ENCODE results near the gene RAD51B.

Gene RAD51B

DNA sequence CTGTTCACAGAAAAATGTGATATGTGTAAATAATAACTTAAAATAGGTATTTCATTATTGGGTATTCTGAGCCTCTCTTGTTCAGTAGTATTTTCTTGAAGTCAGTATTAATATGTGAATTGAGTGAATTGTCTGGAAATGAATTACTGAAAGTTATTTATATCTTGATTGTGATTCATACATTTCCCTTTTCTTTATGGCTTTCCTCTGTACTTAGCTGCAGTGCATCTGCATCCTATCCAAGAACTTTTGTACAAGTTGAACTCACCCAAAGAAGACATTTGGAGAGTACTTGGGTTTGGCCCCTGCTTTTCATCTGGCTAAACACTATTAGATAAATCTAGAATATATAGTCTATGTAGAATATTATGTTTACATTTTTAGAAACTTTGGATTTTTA lies 326.0 kb downstream of the RAD51B start:
- Histone ChIP-seq H3K9ac (ENCODE audit: low read depth in 1 of 2, low read length in 2 of 2) (no peak overlapping the region), H3K9me3 (ENCODE audit: control insufficient read depth in 1 of 2, low read length in 2 of 2) (peaks cover 4 to 12% of the 10 kb centered on the region in 2 donors), H3K27ac (ENCODE audit: low read depth, low read length) (no peak overlapping the region), H3K4me3 (ENCODE audit: low read depth in 1 of 2, low read length in 2 of 2) (no peak overlapping the region), H3K4me1 (ENCODE audit: control insufficient read depth in 1 of 2, insufficient read depth in 2 of 2, low read length in 2 of 2) (peaks cover 28 to 45% of the 10 kb centered on the region in 2 donors), H3K36me3 (ENCODE audit: control insufficient read depth in 1 of 2, insufficient read depth in 2 of 2, low read length in 2 of 2) (peaks cover 0 to 3% of the 10 kb centered on the region in 2 donors), H3K27me3 (ENCODE audit: control insufficient read depth in 1 of 2, insufficient read depth in 2 of 2, low read length in 2 of 2) (no peaks in the 10 kb centered on the region)

GRCh38 chr14:68146818-68147217 lies 327.2 kb downstream of the RAD51B start:
- H3K4me3 ChIP-seq (ENCODE audit: low read depth in 1 of 2, low read length in 2 of 2) = no peak overlapping the region
- peaks cover 0 to 3% of the 10 kb centered on the region in 2 donors for H3K36me3 ChIP-seq (ENCODE audit: control insufficient read depth in 1 of 2, insufficient read depth in 2 of 2, low read length in 2 of 2)
- no peak overlapping the region for H3K9ac ChIP-seq (ENCODE audit: low read depth in 1 of 2, low read length in 2 of 2)
- no peak overlapping the region for H3K27ac ChIP-seq (ENCODE audit: low read depth, low read length)
- no peaks in the 10 kb centered on the region for H3K27me3 ChIP-seq (ENCODE audit: control insufficient read depth in 1 of 2, insufficient read depth in 2 of 2, low read length in 2 of 2)
- peaks cover 21 to 40% of the 10 kb centered on the region in 2 donors for H3K4me1 ChIP-seq (ENCODE audit: control insufficient read depth in 1 of 2, insufficient read depth in 2 of 2, low read length in 2 of 2)
- H3K9me3 ChIP-seq (ENCODE audit: control insufficient read depth in 1 of 2, low read length in 2 of 2) = peaks cover 4 to 12% of the 10 kb centered on the region in 2 donors

DNA sequence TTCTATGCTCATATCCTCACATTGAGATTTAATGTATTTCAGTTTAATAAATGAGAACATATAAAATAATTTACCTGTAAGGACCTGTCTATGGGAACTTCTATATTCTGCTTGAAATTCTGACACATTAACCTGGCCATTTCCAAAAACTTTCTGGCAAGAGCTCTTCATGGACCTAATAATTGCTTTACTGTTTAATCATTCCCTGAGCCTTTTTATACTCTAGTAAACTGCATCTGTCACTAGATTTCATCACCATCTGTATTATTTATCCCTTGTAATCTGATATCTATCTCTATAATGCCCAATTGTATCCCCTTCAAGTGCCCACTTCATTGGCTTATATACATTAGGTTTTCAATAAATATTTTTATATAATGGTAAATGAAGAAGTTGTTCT lies 327.7 kb downstream of the RAD51B start:
- Histone ChIP-seq H3K36me3 (ENCODE audit: control insufficient read depth in 1 of 2, insufficient read depth in 2 of 2, low read length in 2 of 2) (peaks cover 0 to 3% of the 10 kb centered on the region in 2 donors), H3K9me3 (ENCODE audit: control insufficient read depth in 1 of 2, low read length in 2 of 2) (peaks cover 4 to 12% of the 10 kb centered on the region in 2 donors), H3K27ac (ENCODE audit: low read depth, low read length) (no peak overlapping the region)

GRCh38 chr14:68148276-68148675 lies 328.7 kb downstream of the RAD51B start:
- Histone ChIP-seq H3K9me3 (ENCODE audit: control insufficient read depth in 1 of 2, low read length in 2 of 2) (peaks cover 7 to 12% of the 10 kb centered on the region in 2 donors), H3K4me1 (ENCODE audit: control insufficient read depth in 1 of 2, insufficient read depth in 2 of 2, low read length in 2 of 2) (peaks cover 16 to 33% of the 10 kb centered on the region in 2 donors), H3K36me3 (ENCODE audit: control insufficient read depth in 1 of 2, insufficient read depth in 2 of 2, low read length in 2 of 2) (peaks cover 0 to 3% of the 10 kb centered on the region in 2 donors), H3K27ac (ENCODE audit: low read depth, low read length) (no peak overlapping the region), H3K27me3 (ENCODE audit: control insufficient read depth in 1 of 2, insufficient read depth in 2 of 2, low read length in 2 of 2) (no peaks in the 10 kb centered on the region), H3K4me3 (ENCODE audit: low read depth in 1 of 2, low read length in 2 of 2) (no peak overlapping the region), H3K9ac (ENCODE audit: low read depth in 1 of 2, low read length in 2 of 2) (no peak overlapping the region)

More for the DNA sequence above, 327.7 kb downstream of the RAD51B start:
- Histone ChIP-seq H3K4me1 (ENCODE audit: control insufficient read depth in 1 of 2, insufficient read depth in 2 of 2, low read length in 2 of 2) (peaks cover 21 to 40% of the 10 kb centered on the region in 2 donors), H3K27me3 (ENCODE audit: control insufficient read depth in 1 of 2, insufficient read depth in 2 of 2, low read length in 2 of 2) (no peaks in the 10 kb centered on the region), H3K4me3 (ENCODE audit: low read depth in 1 of 2, low read length in 2 of 2) (no peak overlapping the region), H3K9ac (ENCODE audit: low read depth in 1 of 2, low read length in 2 of 2) (no peak overlapping the region)

GRCh38 chr14:68148763-68149162 lies 329.2 kb downstream of the RAD51B start:
- H3K9me3 ChIP-seq (ENCODE audit: control insufficient read depth in 1 of 2, low read length in 2 of 2) = peaks cover 7 to 12% of the 10 kb centered on the region in 2 donors
- H3K27ac ChIP-seq (ENCODE audit: low read depth, low read length) = no peak overlapping the region
- peaks cover 0 to 3% of the 10 kb centered on the region in 2 donors for H3K36me3 ChIP-seq (ENCODE audit: control insufficient read depth in 1 of 2, insufficient read depth in 2 of 2, low read length in 2 of 2)
- no peak overlapping the region for H3K4me3 ChIP-seq (ENCODE audit: low read depth in 1 of 2, low read length in 2 of 2)
- peaks cover 11 to 28% of the 10 kb centered on the region in 2 donors for H3K4me1 ChIP-seq (ENCODE audit: control insufficient read depth in 1 of 2, insufficient read depth in 2 of 2, low read length in 2 of 2)
- no peaks in the 10 kb centered on the region for H3K27me3 ChIP-seq (ENCODE audit: control insufficient read depth in 1 of 2, insufficient read depth in 2 of 2, low read length in 2 of 2)
- no peak overlapping the region for H3K9ac ChIP-seq (ENCODE audit: low read depth in 1 of 2, low read length in 2 of 2)

DNA sequence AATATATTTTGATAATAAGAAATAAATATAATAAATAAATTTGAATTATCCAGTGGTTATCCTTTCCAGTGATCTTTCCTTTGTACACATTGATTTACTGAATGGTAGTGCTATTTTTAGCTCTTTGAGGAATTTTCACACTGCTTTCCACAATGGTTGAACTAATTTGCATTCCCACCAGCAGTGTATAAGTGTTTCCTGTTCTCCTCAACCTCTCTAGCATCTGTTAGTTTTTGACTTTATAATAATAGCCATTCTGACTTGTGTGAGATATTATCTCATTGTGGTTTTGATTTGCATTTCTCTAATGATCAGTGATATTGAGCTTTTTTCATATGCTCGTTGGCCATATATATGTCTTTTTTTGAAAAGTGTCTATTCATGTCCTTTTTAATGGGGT lies 333.7 kb downstream of the RAD51B start:
- Histone ChIP-seq H3K4me1 (ENCODE audit: control insufficient read depth in 1 of 2, insufficient read depth in 2 of 2, low read length in 2 of 2) (no peaks in the 10 kb centered on the region), H3K9ac (ENCODE audit: low read depth in 1 of 2, low read length in 2 of 2) (no peak overlapping the region), H3K27ac (ENCODE audit: low read depth, low read length) (no peak overlapping the region), H3K4me3 (ENCODE audit: low read depth in 1 of 2, low read length in 2 of 2) (no peak overlapping the region), H3K36me3 (ENCODE audit: control insufficient read depth in 1 of 2, insufficient read depth in 2 of 2, low read length in 2 of 2) (peaks cover 0 to 3% of the 10 kb centered on the region in 2 donors), H3K9me3 (ENCODE audit: control insufficient read depth in 1 of 2, low read length in 2 of 2) (peaks cover 6 to 7% of the 10 kb centered on the region in 2 donors), H3K27me3 (ENCODE audit: control insufficient read depth in 1 of 2, insufficient read depth in 2 of 2, low read length in 2 of 2) (no peaks in the 10 kb centered on the region)

GRCh38 chr14:68154275-68154674 lies 334.7 kb downstream of the RAD51B start:
- no peak overlapping the region for H3K4me3 ChIP-seq (ENCODE audit: low read depth in 1 of 2, low read length in 2 of 2)
- no peaks in the 10 kb centered on the region for H3K27me3 ChIP-seq (ENCODE audit: control insufficient read depth in 1 of 2, insufficient read depth in 2 of 2, low read length in 2 of 2)
- H3K4me1 ChIP-seq (ENCODE audit: control insufficient read depth in 1 of 2, insufficient read depth in 2 of 2, low read length in 2 of 2) = no peaks in the 10 kb centered on the region
- H3K27ac ChIP-seq (ENCODE audit: low read depth, low read length) = no peak overlapping the region
- H3K36me3 ChIP-seq (ENCODE audit: control insufficient read depth in 1 of 2, insufficient read depth in 2 of 2, low read length in 2 of 2) = no peaks in the 10 kb centered on the region
- no peak overlapping the region for H3K9ac ChIP-seq (ENCODE audit: low read depth in 1 of 2, low read length in 2 of 2)
- peaks cover 0 to 3% of the 10 kb centered on the region in 2 donors for H3K9me3 ChIP-seq (ENCODE audit: control insufficient read depth in 1 of 2, low read length in 2 of 2)

GRCh38 chr14:68157971-68158371 lies 338.4 kb downstream of the RAD51B start:
- Histone ChIP-seq H3K4me1 (ENCODE audit: control insufficient read depth in 1 of 2, insufficient read depth in 2 of 2, low read length in 2 of 2) (peaks cover 2% of the 10 kb centered on the region in 2 donors), H3K27me3 (ENCODE audit: control insufficient read depth in 1 of 2, insufficient read depth in 2 of 2, low read length in 2 of 2) (no peaks in the 10 kb centered on the region), H3K4me3 (ENCODE audit: low read depth in 1 of 2, low read length in 2 of 2) (no peak overlapping the region), H3K9ac (ENCODE audit: low read depth in 1 of 2, low read length in 2 of 2) (no peak overlapping the region), H3K36me3 (ENCODE audit: control insufficient read depth in 1 of 2, insufficient read depth in 2 of 2, low read length in 2 of 2) (no peaks in the 10 kb centered on the region), H3K27ac (ENCODE audit: low read depth, low read length) (no peak overlapping the region), H3K9me3 (ENCODE audit: control insufficient read depth in 1 of 2, low read length in 2 of 2) (peaks cover 0 to under 1% of the 10 kb centered on the region in 2 donors)

- Histone ChIP-seq H3K4me3 (ENCODE audit: low read depth in 1 of 2, low read length in 2 of 2) (no peak overlapping the region), H3K9me3 (ENCODE audit: control insufficient read depth in 1 of 2, low read length in 2 of 2) (no peaks in the 10 kb centered on the region), H3K27me3 (ENCODE audit: control insufficient read depth in 1 of 2, insufficient read depth in 2 of 2, low read length in 2 of 2) (no peaks in the 10 kb centered on the region), H3K36me3 (ENCODE audit: control insufficient read depth in 1 of 2, insufficient read depth in 2 of 2, low read length in 2 of 2) (no peaks in the 10 kb centered on the region), H3K27ac (ENCODE audit: low read depth, low read length) (no peak overlapping the region), H3K9ac (ENCODE audit: low read depth in 1 of 2, low read length in 2 of 2) (no peak overlapping the region), H3K4me1 (ENCODE audit: control insufficient read depth in 1 of 2, insufficient read depth in 2 of 2, low read length in 2 of 2) (peaks cover 6 to 9% of the 10 kb centered on the region in 2 donors)
These were observed 339.1 kb downstream of the RAD51B start for GRCh38 chr14:68158640-68159039.

GRCh38 chr14:68159701-68160633 lies 340.4 kb downstream of the RAD51B start:
- no peak overlapping the region for H3K4me3 ChIP-seq (ENCODE audit: low read depth in 1 of 2, low read length in 2 of 2)
- H3K9ac ChIP-seq (ENCODE audit: low read depth in 1 of 2, low read length in 2 of 2) = no peak overlapping the region
- no peaks in the 10 kb centered on the region for H3K9me3 ChIP-seq (ENCODE audit: control insufficient read depth in 1 of 2, low read length in 2 of 2)
- H3K27me3 ChIP-seq (ENCODE audit: control insufficient read depth in 1 of 2, insufficient read depth in 2 of 2, low read length in 2 of 2) = no peaks in the 10 kb centered on the region
- no peaks in the 10 kb centered on the region for H3K36me3 ChIP-seq (ENCODE audit: control insufficient read depth in 1 of 2, insufficient read depth in 2 of 2, low read length in 2 of 2)
- H3K4me1 ChIP-seq (ENCODE audit: control insufficient read depth in 1 of 2, insufficient read depth in 2 of 2, low read length in 2 of 2) = peaks cover 12 to 20% of the 10 kb centered on the region in 2 donors
- H3K27ac ChIP-seq (ENCODE audit: low read depth, low read length) = no peak overlapping the region
